HCT116 (cell line): ENCODE data around the gene ARHGEF11. TPM values are rescaled to one million over a fixed set of nuclear protein-coding genes. Genes with fewer than 3 reads are reported as not detected.

Experiments used
- ATAC-seq: fragments of 200-7000 bp; cut with Tn5 transposase; 2 replicates; pipeline ENCODE4 v1.9.1; 2020; ENCODE audit warnings: mild to moderate bottlenecking, moderate library complexity
- BruUV-seq: library from RNA; stranded (reverse); fragments of 400-500 nt; replicated peaks from 2 replicates; lab custom pipeline; 2021; lab: Mats Ljungman, UMichigan
- CTCF ChIA-PET: fragments of 300-600 bp; sonication (Branson Sonifier 250); formaldehyde crosslinking; loops from one replicate; lab custom pipeline; 2021; ENCODE audit warnings: antibody characterized with exemption; lab: Charles Lee
- POLR2A ChIA-PET: fragments of 300-600, 350-600 bp; sonication (Branson Sonifier 250); formaldehyde crosslinking; loops from one replicate; lab custom pipeline; 2021; ENCODE audit warnings: antibody characterized with exemption; lab: Charles Lee
- RAD21 ChIA-PET, 2 experiments: fragments of 300-600 bp; sonication (Branson Sonifier 250); formaldehyde crosslinking; loops; one replicate each; lab custom pipeline; 2023; ENCODE audit warnings: low total read pairs in 2 of 2; ENCODE audit not compliant: uncharacterized antibody in 2 of 2, unreplicated experiment in 2 of 2, low non-redundant PET in 1 of 2; lab: Charles Lee
- DNase-seq: peaks from one replicate; pipeline ENCODE4 v3.0.0-alpha.2; 2010; ENCODE audit warnings: low read depth, low spot score
- H2AFZ ChIP-seq: fragments of 200-600 bp; shearing (Covaris generic), sonication (generic); 2 replicates; pipeline ENCODE4 v1.6.1; 2017; ENCODE audit warnings: low read depth, mixed run types, mixed read lengths, antibody characterized with exemption, low read length; ENCODE audit not compliant: poor library complexity, severe bottlenecking
- H3K27ac ChIP-seq: 2 replicates; pipeline ENCODE4 v1.5.1; 2012; ENCODE audit warnings: low read depth, low read length
- H3K27me3 ChIP-seq: fragments of 200-600 bp; sonication (generic); 2 replicates; pipeline ENCODE4 v1.6.1; 2016; ENCODE audit warnings: mixed run types, low read length, mixed read lengths; ENCODE audit not compliant: insufficient read depth
- H3K36me3 ChIP-seq, 2 experiments: fragments of 200-500 bp in 1 of 2; fragments of 200-600 bp in 1 of 2; sonication (Bioruptor generic) in 1 of 2; sonication (generic) in 1 of 2; 2 replicates each; pipeline versions ENCODE4 v1.5.1 to v1.6.1; 2014 to 2016; ENCODE audit warnings: low read length in 2 of 2, inconsistent platforms in 1 of 2, mixed read lengths in 1 of 2, mixed run types in 1 of 2; ENCODE audit not compliant: insufficient read depth in 2 of 2, control insufficient read depth in 1 of 2
- H3K4me1 ChIP-seq, 2 experiments: fragments of 200-600 bp in 1 of 2; sonication (generic) in 1 of 2; 2 replicates each; pipeline versions ENCODE4 v1.5.1 to v1.6.1; 2012 to 2017; ENCODE audit warnings: low read length in 2 of 2, inconsistent platforms in 1 of 2, mild to moderate bottlenecking in 1 of 2, mixed read lengths in 1 of 2, mixed run types in 1 of 2, moderate library complexity in 1 of 2; ENCODE audit not compliant: insufficient read depth in 2 of 2, control insufficient read depth in 1 of 2
- H3K4me2 ChIP-seq: fragments of 200-600 bp; sonication (generic); 2 replicates; pipeline ENCODE4 v1.6.1; 2017; ENCODE audit warnings: mixed run types, low read length, mixed read lengths
- H3K4me3 ChIP-seq, 2 experiments: fragments of 200-600 bp in 1 of 2; sonication (generic) in 1 of 2; replicated peaks in 1 of 2; 2 replicates each; pipeline ENCODE4 v1.5.1; 2011 to 2016; ENCODE audit warnings: low read length in 2 of 2, control low read depth in 1 of 2, low read depth in 1 of 2, mild to moderate bottlenecking in 1 of 2, mixed read lengths in 1 of 2, mixed run types in 1 of 2
- H3K79me2 ChIP-seq: fragments of 200-600 bp; sonication (generic); 2 replicates; pipeline ENCODE4 v1.6.1; 2017; ENCODE audit warnings: mild to moderate bottlenecking, mixed run types, low read length, moderate library complexity, mixed read lengths; ENCODE audit not compliant: insufficient read depth
- H3K9ac ChIP-seq: fragments of 200-600 bp; sonication (generic); 2 replicates; pipeline ENCODE4 v1.6.1; 2016; ENCODE audit warnings: low read length, mixed read lengths
- H3K9me2 ChIP-seq: fragments of 200-600 bp; sonication (generic), shearing (Covaris generic); 2 replicates; pipeline ENCODE4 v1.6.1; 2017; ENCODE audit warnings: mixed run types, mild to moderate bottlenecking, moderate library complexity; ENCODE audit not compliant: insufficient read depth
- H3K9me3 ChIP-seq, 2 experiments: fragments of 200-500 bp in 1 of 2; fragments of 200-600 bp in 1 of 2; sonication (Bioruptor generic) in 1 of 2; sonication (generic) in 1 of 2; 2 replicates each; pipeline ENCODE4 v1.6.1; 2014 to 2017; ENCODE audit warnings: low read length in 2 of 2, mixed read lengths in 2 of 2, inconsistent platforms in 1 of 2, low read depth in 1 of 2, mild to moderate bottlenecking in 1 of 2, mixed run types in 1 of 2, moderate library complexity in 1 of 2; ENCODE audit not compliant: control insufficient read depth in 1 of 2, insufficient read depth in 1 of 2
- H4K20me1 ChIP-seq: fragments of 200-600 bp; sonication (generic), shearing (Covaris generic); 2 replicates; pipeline ENCODE4 v1.6.1; 2017; ENCODE audit warnings: mixed run types, mild to moderate bottlenecking, moderate library complexity; ENCODE audit not compliant: insufficient read depth
- ATF3 ChIP-seq: IDR thresholded peaks from 2 replicates; pipeline ENCODE4 v1.6.1; 2012
- CBX3 ChIP-seq: IDR thresholded peaks from 2 replicates; pipeline ENCODE4 v1.6.1; 2012; ENCODE audit warnings: low read depth
- CEBPB ChIP-seq: IDR thresholded peaks from 2 replicates; pipeline ENCODE4 v1.6.1; 2012; ENCODE audit warnings: low read depth
- ELF1 ChIP-seq: IDR thresholded peaks from 2 replicates; pipeline ENCODE4 v1.6.1; 2012; ENCODE audit warnings: low read depth, borderline replicate concordance
- EZH2 ChIP-seq: fragments of 200-600 bp; sonication (generic); IDR thresholded peaks from 2 replicates; pipeline ENCODE4 v1.6.1; 2017; ENCODE audit warnings: antibody characterized with exemption, mixed run types
- FOSL1 ChIP-seq: IDR thresholded peaks from 2 replicates; pipeline ENCODE4 v1.6.1; 2012; ENCODE audit warnings: low read depth
- JUND ChIP-seq: IDR thresholded peaks from 2 replicates; pipeline ENCODE4 v1.6.1; 2012
- MAX ChIP-seq: IDR thresholded peaks from 2 replicates; pipeline ENCODE4 v1.6.1; 2012
- POLR2AphosphoS5 ChIP-seq: IDR thresholded peaks from 2 replicates; pipeline ENCODE4 v1.6.1; 2011; ENCODE audit warnings: mild to moderate bottlenecking, low read depth, low read length, moderate library complexity
- RAD21 ChIP-seq: IDR thresholded peaks from 2 replicates; pipeline ENCODE4 v1.6.1; 2012; ENCODE audit warnings: low read depth, mild to moderate bottlenecking
- SIN3A ChIP-seq: IDR thresholded peaks from 2 replicates; pipeline ENCODE4 v1.6.1; 2012; ENCODE audit warnings: low read depth
- SRF ChIP-seq: IDR thresholded peaks from 2 replicates; pipeline ENCODE4 v1.6.1; 2012; ENCODE audit warnings: low read depth
- TCF7L2 ChIP-seq: IDR thresholded peaks from 2 replicates; pipeline ENCODE4 v1.7.0; 2011; ENCODE audit warnings: borderline replicate concordance, inconsistent platforms; ENCODE audit not compliant: insufficient read depth, insufficient read length; ENCODE audit errors: extremely low read depth
- YY1 ChIP-seq: IDR thresholded peaks from 2 replicates; pipeline ENCODE4 v1.6.1; 2011; ENCODE audit warnings: low read length, low read depth, moderate library complexity, mild to moderate bottlenecking; ENCODE audit not compliant: insufficient replicate concordance; ENCODE audit errors: extremely low read depth
- ZBTB33 ChIP-seq: IDR thresholded peaks from 2 replicates; pipeline ENCODE4 v1.6.1; 2011; ENCODE audit warnings: mild to moderate bottlenecking, low read length, moderate library complexity; ENCODE audit not compliant: insufficient replicate concordance; ENCODE audit errors: extremely low read depth
- intact Hi-C: fragments of 100-400 bp; cut with micrococcal nuclease; formaldehyde crosslinking; loops from 2 replicates; pipeline ENCODE4 v1.10.0; 2022
- total RNA-seq: library from RNA; stranded (reverse); gene quantifications from one replicate; pipeline ENCODE4 v1.2.1, GENCODE V29; 2021; ENCODE audit not compliant: unreplicated experiment

Gene ARHGEF11
- total RNA-seq, 1 experiment from 2014 or later = 28.9 TPM

- TF ChIP-seq POLR2AphosphoS5 (no peak), RAD21 (no peak)
Measured at GRCh38 chr1:157084720-157085119, 39.2 kb upstream of the ARHGEF11 start (continued).

GRCh38 chr1:157081707-157082106 lies 36.2 kb upstream of the ARHGEF11 start:
- POLR2A ChIA-PET = no interaction called here
- no peaks in the 10 kb centered on the region for H3K27me3 ChIP-seq
- H3K9me2 ChIP-seq = no peaks in the 10 kb centered on the region
- no peak overlapping the region for H3K4me3 ChIP-seq
- H3K79me2 ChIP-seq = no peaks in the 10 kb centered on the region
- CTCF ChIA-PET = interaction anchor here (2.1 kb wide), 1 partner anchor 9 kb away, joined by 18 read pairs; no protein-coding TSS in a partner anchor
- no peaks in the 10 kb centered on the region for H3K9me3 ChIP-seq
- no peaks in the 10 kb centered on the region for H3K4me1 ChIP-seq
- no peak for DNase-seq
- no peak overlapping the region for H3K9ac ChIP-seq
- RAD21 ChIA-PET = no interaction called here
- H3K4me2 ChIP-seq = no peak overlapping the region
- intact Hi-C loops = loop anchor here (10.0 kb wide), 1 partner anchor 403 kb away; no protein-coding TSS in a partner anchor
- H3K27ac ChIP-seq = no peak overlapping the region
- BruUV-seq = no TSS peak
- no peaks in the 10 kb centered on the region for H4K20me1 ChIP-seq
- H2AFZ ChIP-seq = no peak overlapping the region
- TF ChIP-seq RAD21 (no peak), FOSL1 (no peak), SRF (no peak)
- TF ChIP-seq, all 23 proteins: peak for 0
- ATAC-seq = no peak
- H3K36me3 ChIP-seq = no peaks in the 10 kb centered on the region

GRCh38 chr1:157080714-157081113 lies 35.2 kb upstream of the ARHGEF11 start:
- Histone ChIP-seq H4K20me1 (no peaks in the 10 kb centered on the region), H3K27me3 (no peaks in the 10 kb centered on the region), H2AFZ (no peak overlapping the region), H3K36me3 (no peaks in the 10 kb centered on the region), H3K4me2 (no peak overlapping the region), H3K9me2 (no peaks in the 10 kb centered on the region), H3K27ac (no peak overlapping the region), H3K9ac (no peak overlapping the region), H3K4me1 (no peaks in the 10 kb centered on the region), H3K4me3 (no peak overlapping the region), H3K79me2 (no peaks in the 10 kb centered on the region), H3K9me3 (no peaks in the 10 kb centered on the region)
- ATAC-seq (no peak), DNase-seq (no peak)
- ChIA-PET POLR2A (no interaction called here), RAD21 (no interaction called here), CTCF (interaction anchor here (2.1 kb wide), 1 partner anchor 10 kb away, joined by 18 read pairs; no protein-coding TSS in a partner anchor)
- intact Hi-C loops = loop anchor here (10.0 kb wide), 1 partner anchor 404 kb away; no protein-coding TSS in a partner anchor
- BruUV-seq = no TSS peak
- no peak for TF ChIP-seq MAX
- TF ChIP-seq ATF3 = no peak
- no peak for TF ChIP-seq EZH2
- no peak for TF ChIP-seq YY1
- no peak for TF ChIP-seq JUND
- TF ChIP-seq FOSL1 = no peak
- no peak for TF ChIP-seq SRF
- TF ChIP-seq TCF7L2 = no peak
- no peak for TF ChIP-seq ZBTB33
- TF ChIP-seq CBX3 = no peak
- no peak for TF ChIP-seq ELF1
- no peak for TF ChIP-seq CEBPB
- TF ChIP-seq SIN3A = no peak
